G401.6 (cell line): ENCODE results near the gene GLG1.
"Not testable (repeated sequence)": the region's sequence is repeated elsewhere in the genome, so short reads cannot be mapped to it uniquely, and the experiment has no call there.

Source experiments
- FAIRE-seq: peaks from 2 replicates; lab custom pipeline; 2012; peaks lifted over from hg19 to GRCh38; lab: Jason Lieb, UNC

GLG1 gene

DNA sequence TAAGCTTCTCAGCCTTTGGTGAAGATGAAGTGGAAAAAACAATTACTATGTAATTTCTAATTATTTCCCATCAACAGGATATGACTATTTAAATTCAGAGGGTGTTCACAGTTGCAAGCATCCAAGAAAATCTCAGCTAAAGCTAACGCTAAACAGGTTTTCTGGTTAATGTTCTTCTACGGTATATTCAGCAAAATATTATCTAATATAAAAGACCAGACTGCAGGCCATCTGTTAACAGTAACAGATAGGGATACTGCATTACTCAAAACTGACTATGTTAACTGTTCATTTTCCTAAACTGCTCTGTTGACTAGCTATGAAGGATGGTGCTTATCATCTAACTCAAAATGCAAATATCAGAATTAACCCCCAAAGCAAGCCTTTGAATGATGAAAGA lies 32.8 kb downstream of the GLG1 start:
- FAIRE-seq = no peak

DNA sequence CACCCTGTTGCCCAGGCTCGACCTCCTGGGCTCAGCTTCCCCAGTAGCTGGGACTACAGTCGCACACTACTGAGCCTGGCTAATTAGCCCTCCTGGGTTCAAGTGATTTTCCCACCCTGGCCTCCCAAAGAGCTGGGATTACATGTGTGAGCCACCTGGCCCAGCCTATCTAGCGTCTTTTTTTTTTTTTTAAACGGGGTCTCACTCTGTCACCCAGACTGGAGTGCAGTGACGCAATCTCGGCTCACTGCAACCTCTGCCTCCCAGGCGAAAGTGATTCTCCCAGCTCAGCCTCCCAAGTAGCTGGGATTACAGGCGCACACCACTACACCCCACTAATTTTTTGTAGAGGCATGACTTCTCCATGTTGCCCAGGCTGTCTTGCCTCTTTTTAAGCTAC lies 33.3 kb downstream of the GLG1 start:
- no peak for FAIRE-seq

DNA sequence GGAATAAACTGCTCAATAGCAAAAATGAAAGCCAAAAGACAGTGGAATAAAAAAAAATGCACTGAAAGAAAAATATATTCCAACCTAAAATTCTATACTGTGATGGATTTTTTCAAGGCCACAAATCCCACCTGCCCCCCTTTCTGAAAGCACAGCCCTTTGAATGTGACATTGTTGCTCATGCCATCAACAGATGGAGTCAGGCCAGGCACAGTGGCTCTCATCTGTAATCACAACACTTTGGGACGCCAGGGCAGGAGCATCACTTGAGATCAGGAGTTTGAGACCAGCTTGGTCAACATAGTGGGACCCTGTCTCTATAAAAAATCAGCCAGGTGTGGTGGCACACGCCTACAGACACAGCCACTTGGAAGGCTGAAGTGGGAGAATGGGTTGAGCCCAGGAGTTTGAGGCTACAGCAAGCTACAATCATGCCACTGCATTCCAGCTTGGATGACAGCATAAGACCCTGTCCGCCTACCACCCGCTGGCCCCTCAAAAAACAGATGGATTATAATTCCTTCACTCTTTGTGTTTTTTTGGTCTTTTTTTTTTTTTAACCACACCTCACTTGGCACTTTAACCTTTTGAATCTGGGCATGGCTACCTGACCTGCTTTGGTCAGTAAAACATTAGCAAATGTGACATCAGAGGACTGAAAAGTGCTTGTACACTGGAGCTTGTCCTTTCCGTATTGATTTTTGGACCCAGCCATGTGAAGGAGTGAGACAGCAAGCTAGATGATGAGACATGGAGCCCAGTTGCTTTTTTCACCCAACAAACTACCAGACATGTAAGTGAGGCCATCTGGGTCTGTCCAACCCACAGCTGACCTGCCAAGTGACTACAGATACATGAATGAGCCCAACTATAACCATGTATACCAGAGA lies 36.3 kb downstream of the GLG1 start:
- no peak for FAIRE-seq

DNA sequence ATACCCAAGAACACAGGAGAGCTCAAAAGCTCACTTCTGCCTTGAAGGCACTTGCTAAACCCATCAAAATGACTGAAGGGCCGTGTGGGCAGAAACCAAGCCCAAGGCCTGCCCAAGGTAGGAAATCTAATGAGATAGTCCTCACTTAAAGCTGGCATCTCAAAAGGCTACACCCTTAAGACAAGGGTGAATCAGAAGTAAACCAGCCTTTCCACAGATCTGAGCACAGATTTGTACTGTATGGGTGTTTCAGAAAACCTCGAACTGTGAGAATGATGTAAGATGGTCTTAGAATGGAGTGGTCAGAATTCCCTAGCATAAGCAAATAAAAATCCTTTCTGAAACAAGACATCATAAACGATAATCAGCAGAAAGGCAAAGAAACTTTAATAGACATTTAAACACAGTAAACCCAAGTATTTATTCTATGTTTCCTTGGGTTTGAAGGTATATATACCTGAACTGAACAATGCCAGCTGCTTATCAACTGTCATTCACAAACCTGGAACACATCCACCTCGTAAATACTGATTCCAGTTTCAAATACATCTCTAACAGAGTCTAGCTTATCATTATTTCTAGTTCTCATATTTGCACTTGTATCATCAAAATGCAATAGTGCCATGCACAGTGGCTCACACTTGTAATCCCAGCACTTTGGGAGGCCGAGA lies 37.8 kb downstream of the GLG1 start:
- FAIRE-seq = no peak

DNA sequence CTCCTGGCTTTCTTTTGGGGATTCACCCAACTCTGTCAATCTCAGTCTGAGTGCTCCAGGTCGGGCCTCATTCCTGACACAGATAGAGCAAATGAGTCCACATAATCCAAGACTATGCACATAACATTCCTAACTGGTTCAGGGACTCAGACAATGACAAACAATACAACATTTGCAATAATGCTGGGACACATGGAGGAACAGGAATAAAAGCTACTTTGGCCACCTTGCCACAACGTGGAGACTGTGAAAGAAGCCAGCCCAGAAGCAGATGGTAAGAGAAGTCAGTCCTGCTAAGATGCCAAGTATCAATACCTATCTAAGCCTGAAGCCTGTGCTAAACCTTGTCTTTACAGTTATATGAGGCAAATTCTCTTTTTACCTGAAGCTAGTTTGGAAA lies 39.0 kb downstream of the GLG1 start:
- no peak for FAIRE-seq

DNA sequence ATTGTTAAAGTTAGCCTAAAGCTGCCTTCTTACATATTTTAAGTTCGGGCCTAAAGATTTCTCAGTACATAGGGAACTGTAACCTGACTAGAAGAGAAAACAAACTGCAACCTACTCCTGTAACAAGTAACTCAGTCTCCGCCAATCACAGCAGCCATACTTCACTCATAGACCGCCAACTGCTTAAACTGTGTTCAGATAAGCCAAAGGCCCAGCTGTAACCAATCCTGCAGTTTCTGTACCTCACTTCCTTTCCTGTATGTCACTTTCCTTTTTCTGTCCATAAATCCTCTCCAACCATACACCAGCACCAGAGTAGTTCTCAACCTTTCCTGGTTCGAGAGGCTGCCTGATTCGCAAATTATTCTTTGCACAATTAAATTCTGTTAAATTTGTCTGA lies 41.5 kb downstream of the GLG1 start:
- FAIRE-seq = no peak

DNA sequence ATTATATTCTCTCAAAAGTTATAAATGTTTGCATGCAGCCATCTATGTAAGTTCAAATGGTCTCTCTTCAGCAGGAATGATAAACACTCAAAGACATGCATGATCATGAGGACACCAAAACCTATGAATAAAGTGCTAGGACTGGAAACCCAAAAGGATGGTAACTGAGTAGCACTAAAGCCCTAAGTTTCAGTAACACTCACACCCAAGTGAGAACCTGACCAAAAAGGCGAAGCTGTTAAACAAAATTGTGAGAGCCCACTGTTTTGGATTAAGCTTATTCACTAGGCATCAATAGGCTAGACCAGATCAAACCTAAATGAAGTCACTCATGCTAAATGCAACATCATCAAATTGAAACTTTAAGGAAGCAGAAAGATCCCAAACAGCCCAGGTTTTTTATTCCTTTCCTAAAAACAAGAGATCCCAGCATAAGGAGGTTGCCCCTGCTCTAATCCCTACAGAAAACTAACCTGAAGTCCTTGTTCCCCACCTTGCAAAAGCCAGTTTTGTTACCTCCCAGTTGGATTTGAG lies 42.4 kb downstream of the GLG1 start:
- no peak for FAIRE-seq

DNA sequence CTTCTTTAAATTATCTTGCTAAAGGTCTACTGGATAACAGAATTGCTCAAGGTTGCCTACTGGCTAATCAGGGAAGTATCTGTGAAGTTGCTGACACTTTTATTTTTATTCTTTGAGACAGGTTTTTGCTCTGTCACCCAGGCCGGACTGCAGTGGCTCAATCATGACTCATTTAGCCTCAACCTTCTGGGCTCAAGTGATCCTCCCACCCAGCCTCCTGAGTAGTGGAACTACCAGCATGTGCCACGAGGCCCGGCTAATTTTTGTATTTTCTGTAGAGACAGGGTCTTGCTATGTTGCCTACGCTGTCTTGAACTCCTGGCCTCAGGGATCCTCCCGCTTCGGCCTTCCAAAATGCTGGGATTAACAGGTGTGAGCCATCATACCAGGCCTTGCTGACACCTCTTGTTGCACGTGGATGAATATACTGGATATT lies 43.1 kb downstream of the GLG1 start:
- no peak for FAIRE-seq

DNA sequence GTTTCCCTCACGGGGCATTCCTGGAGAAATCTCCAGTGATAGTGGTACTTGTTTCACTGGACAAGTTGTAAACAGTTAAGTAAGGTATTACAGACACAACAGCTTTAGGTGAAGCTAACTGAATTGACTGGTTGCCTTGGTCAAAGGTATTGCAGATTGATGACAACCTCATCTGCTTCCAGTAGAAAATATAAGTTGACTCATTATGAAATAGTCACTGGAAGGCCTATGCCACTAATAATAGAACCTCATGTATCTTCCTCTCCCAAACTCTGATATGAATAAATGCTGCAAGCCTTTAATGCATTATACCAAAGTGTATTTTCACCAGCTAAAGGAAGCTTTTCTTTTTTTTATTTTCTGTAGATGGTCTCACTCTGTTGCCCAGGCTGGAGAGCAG lies 44.8 kb downstream of the GLG1 start:
- FAIRE-seq = no peak

DNA sequence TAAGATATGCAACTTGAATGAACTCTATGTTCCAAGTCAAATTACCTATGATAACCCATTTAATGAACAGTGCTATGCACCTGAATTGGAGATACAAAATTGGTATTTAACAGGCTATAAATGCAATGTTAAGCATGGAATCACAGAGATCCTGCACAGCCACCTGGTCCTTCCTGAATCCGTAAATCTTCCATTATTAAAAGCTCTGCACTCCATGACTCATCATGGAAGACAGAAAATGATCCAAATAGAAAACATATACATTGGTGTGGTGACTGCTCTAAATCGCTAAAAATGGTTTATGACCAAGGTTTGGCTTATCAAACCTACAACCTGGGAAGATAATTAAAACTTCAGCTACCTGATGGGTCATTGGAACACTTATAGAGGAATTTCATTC lies 45.3 kb downstream of the GLG1 start:
- no peak for FAIRE-seq

DNA sequence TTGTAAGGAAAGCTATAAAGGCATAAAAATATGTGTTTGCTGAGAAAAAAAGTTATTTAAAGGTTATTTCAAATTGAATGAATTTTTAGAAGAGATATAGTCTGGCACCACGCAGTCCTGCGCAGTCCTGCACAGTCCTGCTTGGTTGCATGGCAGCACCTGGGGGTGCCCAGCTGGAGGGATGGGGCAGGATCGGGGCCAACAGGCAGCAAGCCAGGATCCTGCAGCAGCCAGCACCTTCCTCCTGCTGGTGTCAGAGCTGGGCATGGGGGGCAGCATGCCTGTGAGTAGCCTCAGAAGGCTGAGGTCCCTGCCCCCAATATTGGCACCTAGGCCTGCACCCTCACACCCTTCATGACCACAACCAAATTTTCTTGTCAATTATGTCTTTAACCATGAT lies 46.0 kb downstream of the GLG1 start:
- FAIRE-seq = no peak

DNA sequence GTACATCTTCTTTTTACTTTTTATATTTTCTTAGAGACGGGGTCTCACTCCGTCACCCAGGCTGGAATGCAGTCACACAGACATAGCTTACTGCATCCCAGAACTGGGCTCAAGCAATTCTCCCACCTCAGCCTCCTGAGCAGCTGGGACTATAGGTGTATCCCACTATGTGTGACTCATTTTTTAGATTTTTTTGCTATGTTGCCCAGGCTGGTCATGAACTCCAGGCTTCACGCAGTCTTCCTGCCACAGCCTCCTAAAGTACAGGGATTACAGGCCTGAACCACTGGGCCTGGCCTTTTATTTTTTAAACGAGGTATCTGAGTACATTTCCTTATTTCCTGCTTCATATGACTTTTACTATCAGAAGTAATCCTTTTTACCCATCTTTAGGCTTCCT lies 48.0 kb downstream of the GLG1 start:
- FAIRE-seq = no peak

DNA sequence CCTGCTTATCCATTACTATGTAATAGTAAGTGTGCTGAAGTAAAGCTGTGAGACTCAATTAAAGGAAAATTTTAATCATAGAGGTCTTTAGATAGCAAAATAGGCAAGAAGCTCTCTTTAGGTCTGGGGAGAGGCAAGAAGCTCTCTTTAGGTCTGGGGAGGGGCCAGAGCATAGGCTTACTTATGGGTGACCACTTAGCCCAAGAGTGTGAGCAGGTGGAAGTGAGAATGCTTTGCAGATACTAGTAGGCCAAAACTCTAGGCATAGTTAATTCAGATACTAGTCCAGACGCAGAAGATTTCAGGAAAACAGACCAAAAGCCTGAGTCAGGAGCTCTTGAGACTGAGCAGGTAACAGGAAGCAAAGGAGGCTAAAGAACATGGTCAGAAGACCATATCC lies 49.6 kb downstream of the GLG1 start:
- no peak for FAIRE-seq

DNA sequence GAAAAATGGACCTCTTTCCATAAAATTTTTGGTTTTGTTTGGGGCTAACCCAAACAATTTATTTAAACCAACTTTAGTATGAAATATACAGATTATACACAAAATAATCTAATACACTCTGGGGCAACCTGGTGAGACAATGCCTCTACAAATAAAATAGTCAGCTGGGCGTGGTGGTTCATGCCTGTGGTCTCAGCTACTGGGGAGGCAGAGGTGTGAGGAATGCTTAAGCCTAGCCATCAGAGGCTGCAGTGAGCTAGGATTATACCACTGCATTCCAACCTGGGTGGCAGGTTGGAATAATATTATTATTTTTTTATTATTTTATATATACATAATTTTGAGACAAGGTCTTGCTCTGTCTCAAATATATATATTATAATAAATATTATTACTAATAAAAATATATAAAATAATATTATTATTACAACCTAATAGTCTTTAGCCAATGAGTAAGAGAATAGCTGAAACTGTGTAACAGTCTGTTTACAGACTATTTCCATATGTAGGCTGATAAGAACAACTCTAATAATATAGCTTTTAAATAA lies 50.5 kb downstream of the GLG1 start:
- FAIRE-seq = no peak

DNA sequence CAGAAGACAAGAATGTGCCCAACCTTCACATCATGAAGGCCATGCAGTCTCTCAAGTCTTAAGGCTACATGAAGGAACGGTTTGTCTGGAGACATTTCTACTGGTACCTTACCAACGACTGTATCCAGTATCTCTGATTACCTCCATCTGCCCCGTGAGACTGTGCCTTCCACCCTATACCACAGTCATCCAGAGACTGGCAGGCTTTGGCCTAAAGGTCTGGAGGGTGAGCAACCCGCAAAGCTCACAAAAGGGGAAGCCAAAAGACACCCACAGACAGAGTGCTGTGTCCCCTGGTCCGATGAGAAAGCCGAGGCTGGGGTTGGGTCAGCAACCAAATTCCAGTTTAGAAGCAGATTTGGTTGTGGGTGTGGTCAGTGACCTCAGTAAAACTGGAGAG lies 54.6 kb downstream of the GLG1 start:
- FAIRE-seq = not testable (repeated sequence)

DNA sequence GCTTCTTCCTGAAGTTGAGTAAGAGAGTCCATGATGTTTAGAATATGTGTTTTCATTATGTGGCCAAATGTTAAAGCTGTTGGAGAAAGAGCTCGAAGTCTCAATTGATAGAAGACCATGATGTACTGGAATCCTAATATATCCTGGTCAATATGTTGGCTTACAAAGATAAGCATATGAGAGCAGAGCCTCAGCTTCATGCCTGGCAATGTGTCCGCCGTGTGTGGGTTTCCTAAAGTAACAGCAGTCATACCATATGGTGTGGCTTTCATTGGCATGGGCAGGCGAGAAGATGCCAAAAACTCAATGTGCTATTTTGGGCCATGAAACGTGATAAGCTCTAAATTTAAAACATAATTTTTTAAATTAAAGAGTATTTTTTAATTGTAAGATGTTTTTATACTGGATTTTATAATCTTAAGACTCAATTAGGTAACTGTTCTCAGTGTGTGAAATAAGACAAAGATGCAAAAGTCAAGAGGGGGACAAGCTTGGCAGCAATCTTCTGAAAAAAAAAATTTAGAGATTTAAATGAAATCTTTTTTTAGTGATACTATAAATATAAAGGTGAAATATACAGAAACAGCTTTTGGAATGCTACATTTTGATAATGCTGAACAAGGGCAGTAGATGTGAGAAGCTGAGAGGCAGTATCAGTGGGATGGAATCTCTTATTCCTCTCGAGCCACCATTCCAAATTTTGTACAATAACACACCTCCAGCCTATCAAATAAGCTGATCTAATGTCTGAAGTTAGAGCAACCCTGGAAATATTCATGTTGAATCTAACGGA lies 56.5 kb downstream of the GLG1 start:
- FAIRE-seq = not testable (repeated sequence)

DNA sequence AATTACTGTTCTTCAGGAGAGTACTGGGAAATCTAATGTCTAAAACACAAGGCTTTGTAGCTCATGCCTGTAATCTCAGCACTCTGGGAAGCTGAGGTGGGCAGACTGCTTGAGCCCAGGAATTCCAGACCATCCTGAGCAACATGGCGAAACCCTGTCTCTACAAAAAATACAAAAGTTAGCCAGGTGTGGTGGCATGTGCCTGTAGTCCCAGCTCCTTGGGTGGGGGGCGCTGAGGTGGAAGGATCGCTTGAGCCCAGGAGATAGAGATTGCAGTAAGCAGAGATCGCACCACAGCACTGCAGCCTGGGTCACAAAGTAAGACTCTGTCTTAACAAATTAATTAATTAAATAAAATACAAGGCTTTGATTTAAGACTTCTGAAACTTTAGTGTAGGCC lies 60.8 kb downstream of the GLG1 start:
- not testable (repeated sequence) for FAIRE-seq

DNA sequence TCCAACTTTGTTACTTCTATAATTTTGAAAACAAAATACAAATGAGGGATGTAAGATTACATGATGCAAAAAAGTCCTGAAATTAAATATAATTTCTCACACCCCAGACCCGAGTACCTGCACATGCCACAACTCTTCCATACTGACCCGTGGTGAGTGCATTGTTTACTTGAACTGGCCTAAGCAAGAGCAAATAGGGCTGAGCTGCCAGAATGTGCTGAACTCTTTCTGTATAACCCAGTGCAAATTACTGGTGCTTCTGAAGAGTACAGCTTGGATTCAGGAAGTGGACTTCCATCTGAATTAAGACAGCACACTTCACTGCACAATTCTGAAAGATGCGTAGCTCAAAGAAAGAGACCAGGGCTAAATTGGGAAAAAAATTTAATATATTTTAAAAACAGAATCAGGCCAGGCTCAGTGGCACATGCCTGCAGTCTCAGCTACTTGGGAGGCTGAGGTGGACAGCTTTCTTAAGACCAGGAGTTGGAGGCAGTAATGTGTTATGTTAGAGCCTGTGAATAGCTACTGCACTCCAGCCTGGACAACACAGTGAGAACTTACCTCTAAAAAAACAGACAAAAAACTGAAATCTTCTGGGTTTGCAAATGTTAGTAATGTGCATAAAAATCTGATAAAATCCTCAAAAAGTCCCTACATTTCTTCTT lies 63.9 kb downstream of the GLG1 start:
- not testable (repeated sequence) for FAIRE-seq

DNA sequence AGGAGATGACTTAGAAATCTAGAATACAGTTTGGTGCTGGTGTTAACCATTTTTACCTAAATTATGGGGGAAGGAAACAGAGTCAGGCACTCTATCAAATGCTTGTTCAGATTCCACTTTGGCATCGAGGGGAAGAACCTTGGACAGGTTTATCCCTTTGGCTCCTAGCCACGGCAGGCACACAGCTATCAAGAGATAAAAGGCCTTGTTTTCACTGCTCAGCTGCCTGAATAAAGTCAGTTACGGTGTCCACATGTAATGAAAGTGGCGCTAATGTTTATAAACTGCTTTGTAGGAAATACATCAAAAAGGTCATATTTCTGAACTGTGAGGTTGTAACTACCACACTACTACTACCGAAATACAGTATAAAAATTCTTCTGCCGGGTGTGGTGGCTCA lies 66.3 kb downstream of the GLG1 start:
- FAIRE-seq = not testable (repeated sequence)

DNA sequence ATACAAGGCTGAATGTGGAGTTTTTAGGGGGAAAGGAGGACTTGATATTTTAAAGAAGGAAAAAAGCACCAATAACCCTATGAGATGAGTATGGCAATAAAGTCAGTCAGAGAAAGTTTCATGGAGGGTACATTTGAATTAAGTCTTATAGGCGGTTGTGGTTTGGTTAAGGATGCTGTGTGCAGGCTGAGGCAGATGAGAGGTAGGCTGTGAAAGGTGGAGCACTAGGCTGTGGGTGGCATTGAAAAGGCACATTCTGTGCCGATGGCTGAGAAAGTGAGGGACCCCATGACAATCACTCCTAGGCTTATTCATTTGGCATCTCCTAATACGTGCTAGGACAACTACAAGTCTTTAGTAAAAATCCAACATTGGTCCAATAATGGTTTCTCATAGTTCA lies 68.1 kb downstream of the GLG1 start:
- not testable (repeated sequence) for FAIRE-seq

DNA sequence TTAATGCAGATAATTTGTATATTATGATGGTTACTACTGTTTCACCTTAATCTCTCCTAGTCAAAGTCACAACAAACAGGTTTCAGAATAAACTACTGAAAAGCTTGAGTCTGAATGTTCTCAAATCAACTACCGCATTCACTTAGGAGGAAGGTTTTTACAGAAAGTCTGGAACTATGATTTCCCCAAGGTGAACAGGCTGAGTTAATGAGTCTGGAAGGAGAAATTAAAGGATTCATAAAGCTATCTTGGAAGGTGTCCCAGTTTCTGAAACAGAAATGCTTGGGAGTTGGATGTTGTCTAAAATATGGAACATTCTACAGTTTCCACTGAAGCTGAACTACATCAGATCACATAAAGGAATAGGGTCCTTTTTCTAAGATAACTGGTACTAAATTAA lies 69.2 kb downstream of the GLG1 start:
- not testable (repeated sequence) for FAIRE-seq

DNA sequence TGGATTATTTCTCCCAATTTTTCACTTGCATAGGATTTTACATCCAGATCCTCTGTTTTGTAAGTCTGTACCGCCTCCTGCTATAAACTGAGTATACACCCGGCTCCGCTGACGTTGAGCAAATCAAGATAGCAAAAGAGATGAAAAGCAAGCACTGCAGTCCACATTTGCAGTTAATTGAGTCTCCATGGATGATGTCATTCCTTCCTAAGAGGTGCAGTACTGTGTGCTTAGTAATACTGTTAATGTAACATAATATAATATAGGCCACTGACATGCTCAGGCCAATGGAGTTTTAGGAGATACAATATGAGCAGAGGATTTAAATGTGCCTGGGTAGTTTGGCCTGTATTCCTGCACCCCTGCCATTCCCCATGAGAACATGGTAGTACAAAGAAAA lies 72.3 kb downstream of the GLG1 start:
- not testable (repeated sequence) for FAIRE-seq
